WERI-Rb-1 (cell line): ENCODE data around the gene GPAT3.
A peak's percentile ranks its signal among the peaks of the same experiment; 100 is the strongest.

Experiments used
- DNase-seq: peaks from one replicate; pipeline ENCODE4 v3.0.0-alpha.2; 2020
- H3K27ac ChIP-seq: fragments of 250-450 bp; sonication (Bioruptor Pico); 2 replicates; pipeline ENCODE4 v1.5.1; 2020; ENCODE audit warnings: mild to moderate bottlenecking, moderate library complexity
- H3K27me3 ChIP-seq: fragments of 250-450 bp; sonication (Bioruptor Pico); 2 replicates; pipeline ENCODE4 v1.5.1; 2021; ENCODE audit warnings: mild to moderate bottlenecking, low read depth, moderate library complexity; ENCODE audit not compliant: insufficient read depth, severe bottlenecking
- H3K36me3 ChIP-seq: fragments of 250-450 bp; sonication (Bioruptor Pico); 2 replicates; pipeline ENCODE4 v1.5.1; 2020; ENCODE audit warnings: mild to moderate bottlenecking, moderate library complexity
- H3K4me3 ChIP-seq: 2 replicates; pipeline ENCODE4 v1.5.1; 2011; ENCODE audit warnings: low read depth, mild to moderate bottlenecking, control low read depth, low read length
- H3K9me3 ChIP-seq: fragments of 250-450 bp; sonication (Bioruptor Pico); 2 replicates; pipeline ENCODE4 v1.5.1; 2021; ENCODE audit warnings: mild to moderate bottlenecking, moderate library complexity; ENCODE audit not compliant: severe bottlenecking
- TF ChIP-seq, protein P1 (sequence below): IDR thresholded peaks from 2 replicates; pipeline ENCODE4 v1.5.1; 2011; ENCODE audit warnings: low read depth, mild to moderate bottlenecking, control low read depth, inconsistent platforms, low read length

GPAT3 gene

DNA sequence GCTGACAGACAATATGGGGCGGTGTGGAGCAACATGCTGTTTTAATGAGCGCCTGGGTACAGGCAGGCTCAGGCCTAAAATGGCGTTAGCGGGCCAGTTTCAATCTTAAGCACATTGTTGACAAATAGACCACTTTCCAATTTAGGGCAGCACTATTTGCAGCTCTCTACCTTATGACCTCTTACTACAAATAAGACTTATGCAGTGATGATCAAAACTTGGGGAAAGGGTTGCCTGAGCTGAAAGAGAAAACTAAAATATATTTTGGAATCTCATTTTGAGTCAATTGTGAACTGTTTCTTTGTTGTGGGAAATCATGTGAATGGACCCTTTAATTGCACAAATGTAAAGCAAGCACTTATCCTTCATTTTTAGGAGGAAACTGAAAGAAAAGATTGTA is 25.5 kb upstream of the GPAT3 start:
- Histone ChIP-seq H3K4me3 (no peak overlapping the region), H3K27ac (no peak overlapping the region), H3K27me3 (no peaks in the 10 kb centered on the region), H3K9me3 (no peaks in the 10 kb centered on the region), H3K36me3 (no peaks in the 10 kb centered on the region)
- no peak for DNase-seq
- TF ChIP-seq, protein P1, sequence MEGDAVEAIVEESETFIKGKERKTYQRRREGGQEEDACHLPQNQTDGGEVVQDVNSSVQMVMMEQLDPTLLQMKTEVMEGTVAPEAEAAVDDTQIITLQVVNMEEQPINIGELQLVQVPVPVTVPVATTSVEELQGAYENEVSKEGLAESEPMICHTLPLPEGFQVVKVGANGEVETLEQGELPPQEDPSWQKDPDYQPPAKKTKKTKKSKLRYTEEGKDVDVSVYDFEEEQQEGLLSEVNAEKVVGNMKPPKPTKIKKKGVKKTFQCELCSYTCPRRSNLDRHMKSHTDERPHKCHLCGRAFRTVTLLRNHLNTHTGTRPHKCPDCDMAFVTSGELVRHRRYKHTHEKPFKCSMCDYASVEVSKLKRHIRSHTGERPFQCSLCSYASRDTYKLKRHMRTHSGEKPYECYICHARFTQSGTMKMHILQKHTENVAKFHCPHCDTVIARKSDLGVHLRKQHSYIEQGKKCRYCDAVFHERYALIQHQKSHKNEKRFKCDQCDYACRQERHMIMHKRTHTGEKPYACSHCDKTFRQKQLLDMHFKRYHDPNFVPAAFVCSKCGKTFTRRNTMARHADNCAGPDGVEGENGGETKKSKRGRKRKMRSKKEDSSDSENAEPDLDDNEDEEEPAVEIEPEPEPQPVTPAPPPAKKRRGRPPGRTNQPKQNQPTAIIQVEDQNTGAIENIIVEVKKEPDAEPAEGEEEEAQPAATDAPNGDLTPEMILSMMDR: no peak

DNA sequence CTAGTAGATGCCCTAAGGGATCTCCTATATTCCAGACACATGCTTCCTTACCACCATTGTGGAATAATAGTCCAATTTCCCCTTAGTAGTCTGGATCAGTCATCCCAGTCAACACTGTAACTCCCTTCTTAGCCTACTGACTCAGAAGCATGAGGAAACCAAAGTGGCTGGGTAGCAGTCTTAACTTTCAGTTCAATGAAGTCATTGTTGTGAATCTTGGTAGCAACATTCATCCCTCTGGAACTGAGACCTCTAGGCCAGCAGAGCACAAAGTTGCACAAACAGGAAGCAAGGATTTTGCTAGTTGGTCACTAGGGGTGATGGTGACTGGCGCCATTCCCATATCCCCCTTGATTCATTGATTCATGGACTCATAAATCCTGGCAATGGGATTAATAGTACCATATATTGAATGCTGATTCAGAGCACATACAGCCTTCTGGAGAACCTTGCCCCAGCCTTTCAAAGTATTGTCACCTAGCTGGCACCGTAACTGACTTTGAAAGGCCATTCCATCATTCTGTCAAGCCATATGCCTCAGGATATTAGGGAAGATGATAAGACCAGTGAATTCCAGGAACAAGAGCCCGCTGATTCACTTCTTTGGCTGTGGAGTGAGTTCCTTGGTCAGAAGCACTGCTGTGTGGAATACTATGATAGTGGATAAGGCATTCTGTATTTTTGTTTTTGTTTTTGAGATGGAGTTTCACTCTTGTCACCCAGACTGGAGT is 19.7 kb upstream of the GPAT3 start:
- TF ChIP-seq, protein P1: no peak
- DNase-seq: no peak
- Histone ChIP-seq H3K9me3 (no peaks in the 10 kb centered on the region), H3K4me3 (no peak overlapping the region), H3K27ac (no peak overlapping the region), H3K36me3 (no peaks in the 10 kb centered on the region), H3K27me3 (no peaks in the 10 kb centered on the region)

DNA sequence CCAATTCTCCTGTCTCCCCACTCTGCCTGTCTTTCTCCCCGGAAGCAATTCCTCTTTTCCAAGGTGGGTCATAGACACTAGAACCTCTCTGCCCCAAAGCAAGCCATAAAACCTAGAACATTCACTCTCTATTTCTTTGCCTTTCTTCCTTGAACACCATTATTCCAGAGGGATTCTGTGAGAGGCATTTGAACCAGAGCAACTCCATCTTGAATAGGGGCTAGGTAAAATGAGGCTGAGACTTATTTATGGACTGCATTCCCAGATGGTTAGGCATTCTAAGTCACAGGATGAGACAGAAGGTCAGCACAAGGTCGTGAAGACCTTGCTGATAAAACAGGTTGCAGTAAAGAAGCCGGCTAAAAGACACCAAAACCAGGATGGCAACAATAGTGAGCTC is 13.7 kb upstream of the GPAT3 start:
- DNase-seq: no peak
- H3K27me3 ChIP-seq: no peaks in the 10 kb centered on the region
- H3K9me3 ChIP-seq: peaks cover 2% of the 10 kb centered on the region
- no peak overlapping the region for H3K27ac ChIP-seq
- TF ChIP-seq, protein P1: no peak
- H3K4me3 ChIP-seq: no peak overlapping the region
- no peaks in the 10 kb centered on the region for H3K36me3 ChIP-seq

DNA sequence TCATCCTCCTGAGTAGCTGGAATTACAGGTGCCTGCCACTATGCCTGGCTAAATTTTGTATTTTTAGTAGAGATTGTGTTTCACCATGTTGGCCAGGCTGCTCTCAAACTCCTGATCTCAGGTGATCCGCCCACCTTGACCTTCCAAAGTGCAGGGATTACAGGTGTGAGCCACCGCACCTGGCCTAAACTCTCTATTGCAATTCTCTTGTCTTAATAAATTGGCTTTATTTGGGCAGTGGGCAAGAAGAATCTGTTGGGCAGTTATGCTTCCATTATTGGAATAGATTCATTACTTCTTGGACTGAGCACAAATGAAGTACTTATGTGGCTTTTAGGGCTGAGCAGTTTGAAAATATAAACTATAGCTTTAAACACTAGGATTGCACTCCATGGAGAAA is 8.2 kb upstream of the GPAT3 start:
- H3K27ac ChIP-seq: no peak overlapping the region
- TF ChIP-seq, protein P1: no peak
- no peak overlapping the region for H3K4me3 ChIP-seq

DNA sequence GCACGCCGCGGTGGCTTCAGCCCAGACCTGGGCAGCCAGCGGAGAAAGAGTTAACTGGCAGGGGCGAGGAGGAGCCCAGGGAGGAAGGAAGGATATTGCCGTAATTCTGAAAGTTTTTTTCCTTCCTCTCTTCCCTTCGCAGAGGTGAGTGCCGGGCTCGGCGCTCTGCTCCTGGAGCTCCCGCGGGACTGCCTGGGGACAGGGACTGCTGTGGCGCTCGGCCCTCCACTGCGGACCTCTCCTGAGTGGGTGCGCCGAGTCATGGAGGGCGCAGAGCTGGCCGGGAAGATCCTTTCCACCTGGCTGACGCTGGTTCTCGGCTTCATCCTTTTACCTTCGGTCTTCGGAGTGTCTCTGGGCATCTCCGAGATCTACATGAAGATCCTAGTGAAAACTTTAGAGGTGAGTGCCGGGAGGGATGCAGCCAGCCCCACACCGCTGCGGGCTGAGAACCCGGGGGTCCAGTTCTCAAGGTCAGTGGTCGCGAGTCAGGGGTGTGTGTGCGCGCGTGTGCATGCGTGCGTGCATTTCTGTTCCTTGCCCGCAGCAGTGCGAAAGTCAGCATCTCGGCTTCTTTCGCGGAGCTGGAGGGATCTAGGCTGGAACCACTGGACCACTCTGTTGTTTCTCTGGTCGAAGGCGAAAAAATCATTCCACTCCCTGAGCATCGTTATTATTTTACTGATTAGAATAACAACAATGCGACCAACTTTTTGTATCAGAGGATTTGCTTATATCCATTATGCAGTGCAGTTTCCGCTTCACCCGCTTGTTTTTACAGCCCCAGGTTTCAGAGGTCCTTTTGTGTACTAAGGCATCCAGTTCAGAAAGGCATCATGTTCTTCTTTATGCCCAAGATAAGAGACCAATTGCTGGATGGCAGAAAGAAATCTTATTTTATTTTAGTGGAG is 709 bp downstream of the GPAT3 start:
- peak; percentile 16 for DNase-seq
- Histone ChIP-seq H3K27me3 (peaks cover 9% of the 10 kb centered on the region), H3K4me3 (peak overlapping the region; percentile 81), H3K27ac (no peak overlapping the region), H3K9me3 (no peaks in the 10 kb centered on the region), H3K36me3 (no peaks in the 10 kb centered on the region)
- TF ChIP-seq, protein P1: no peak

More for the DNA sequence above, 8.2 kb upstream of the GPAT3 start:
- no peaks in the 10 kb centered on the region for H3K27me3 ChIP-seq
- DNase-seq: no peak
- H3K36me3 ChIP-seq: no peaks in the 10 kb centered on the region
- peaks cover 6% of the 10 kb centered on the region for H3K9me3 ChIP-seq
